ENCODE measurements around the gene TKT.

GRCh38 chr3:53250881-53251605 lies 4.8 kb downstream of the TKT start:
- TF ChIP-seq, protein P1, sequence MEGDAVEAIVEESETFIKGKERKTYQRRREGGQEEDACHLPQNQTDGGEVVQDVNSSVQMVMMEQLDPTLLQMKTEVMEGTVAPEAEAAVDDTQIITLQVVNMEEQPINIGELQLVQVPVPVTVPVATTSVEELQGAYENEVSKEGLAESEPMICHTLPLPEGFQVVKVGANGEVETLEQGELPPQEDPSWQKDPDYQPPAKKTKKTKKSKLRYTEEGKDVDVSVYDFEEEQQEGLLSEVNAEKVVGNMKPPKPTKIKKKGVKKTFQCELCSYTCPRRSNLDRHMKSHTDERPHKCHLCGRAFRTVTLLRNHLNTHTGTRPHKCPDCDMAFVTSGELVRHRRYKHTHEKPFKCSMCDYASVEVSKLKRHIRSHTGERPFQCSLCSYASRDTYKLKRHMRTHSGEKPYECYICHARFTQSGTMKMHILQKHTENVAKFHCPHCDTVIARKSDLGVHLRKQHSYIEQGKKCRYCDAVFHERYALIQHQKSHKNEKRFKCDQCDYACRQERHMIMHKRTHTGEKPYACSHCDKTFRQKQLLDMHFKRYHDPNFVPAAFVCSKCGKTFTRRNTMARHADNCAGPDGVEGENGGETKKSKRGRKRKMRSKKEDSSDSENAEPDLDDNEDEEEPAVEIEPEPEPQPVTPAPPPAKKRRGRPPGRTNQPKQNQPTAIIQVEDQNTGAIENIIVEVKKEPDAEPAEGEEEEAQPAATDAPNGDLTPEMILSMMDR (IDR thresholded peaks at IDR 0.05; ENCODE audit: low read length) = no peak
- no peak for TF ChIP-seq EZH2 (IDR thresholded peaks at IDR 0.05; ENCODE audit: borderline replicate concordance, low read length)
